BJ (cell line): ENCODE results near the gene SLC41A1. TPM values are rescaled to one million over a fixed set of nuclear protein-coding genes. Genes with fewer than 3 reads are reported as not detected.

Source experiments
- CTCF ChIA-PET: fragments of 350-600 bp; formaldehyde crosslinking; extraction: SDS; loops from one replicate; lab custom pipeline; 2021; ENCODE audit warnings: antibody characterized with exemption, inconsistent platforms; lab: Yijun Ruan, JAX
- POLR2A ChIA-PET: fragments of 300-600 bp; sonication (Branson Sonifier 250); formaldehyde crosslinking; extraction: SDS; loops from one replicate; lab custom pipeline; 2021; ENCODE audit warnings: antibody characterized with exemption; lab: Charles Lee
- DNase-seq: peaks from one replicate; pipeline ENCODE4 v3.0.0-alpha.2; 2011; ENCODE audit warnings: low read depth
- H3K27me3 ChIP-seq: 2 replicates; pipeline ENCODE4 v1.6.0; 2011; ENCODE audit warnings: low read length; ENCODE audit not compliant: control insufficient read depth, insufficient read depth
- H3K36me3 ChIP-seq: 2 replicates; pipeline ENCODE4 v1.5.1; 2011; ENCODE audit warnings: low read length; ENCODE audit not compliant: control insufficient read depth, insufficient read depth
- H3K4me3 ChIP-seq: 2 replicates; pipeline ENCODE4 v1.5.1; 2011; ENCODE audit warnings: low read depth, mild to moderate bottlenecking, control low read depth, low read length
- CTCF ChIP-seq: IDR thresholded peaks from 2 replicates; pipeline ENCODE4 v1.5.1; 2011; ENCODE audit warnings: low read depth, mild to moderate bottlenecking, control low read depth, inconsistent platforms, low read length, moderate library complexity; ENCODE audit not compliant: insufficient read depth
- polyA plus RNA-seq: library from polyadenylated mRNA; depleted of rRNA; stranded (reverse); fragments of >200 nt; gene quantifications from 2 replicates; pipeline ENCODE4 v1.2.3, GENCODE V29; 2011

SLC41A1 gene
- polyA plus RNA-seq, 1 experiment: 29.4 TPM

DNA sequence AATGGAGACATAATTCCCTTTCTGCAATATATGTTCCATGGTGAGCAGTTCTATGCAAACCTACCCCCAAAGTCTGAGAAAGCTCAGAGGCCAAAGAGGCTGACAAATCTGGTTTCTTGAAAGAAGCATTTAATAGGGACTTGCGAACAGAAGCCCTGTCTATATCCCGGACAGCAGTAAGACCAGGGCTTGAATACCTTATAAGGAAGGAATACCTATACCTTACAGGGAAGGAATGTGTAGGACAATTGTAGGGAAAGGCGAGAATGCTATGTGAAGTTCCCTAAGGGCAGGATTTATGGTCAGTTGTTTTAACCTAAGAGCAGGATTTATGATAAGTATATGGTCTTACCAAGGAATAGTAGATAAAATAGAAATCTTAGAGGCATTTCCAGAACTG, 5.0 kb upstream of the SLC41A1 start:
- CTCF ChIA-PET: interaction anchor here (1.8 kb wide), 1 partner anchor 159 kb away, joined by 5 read pairs; no protein-coding TSS in a partner anchor
- Histone ChIP-seq H3K4me3 (no peak overlapping the region), H3K36me3 (no peaks in the 10 kb centered on the region), H3K27me3 (no peaks in the 10 kb centered on the region)
- no peak for TF ChIP-seq CTCF
- POLR2A ChIA-PET: no interaction called here
- DNase-seq: no peak

DNA sequence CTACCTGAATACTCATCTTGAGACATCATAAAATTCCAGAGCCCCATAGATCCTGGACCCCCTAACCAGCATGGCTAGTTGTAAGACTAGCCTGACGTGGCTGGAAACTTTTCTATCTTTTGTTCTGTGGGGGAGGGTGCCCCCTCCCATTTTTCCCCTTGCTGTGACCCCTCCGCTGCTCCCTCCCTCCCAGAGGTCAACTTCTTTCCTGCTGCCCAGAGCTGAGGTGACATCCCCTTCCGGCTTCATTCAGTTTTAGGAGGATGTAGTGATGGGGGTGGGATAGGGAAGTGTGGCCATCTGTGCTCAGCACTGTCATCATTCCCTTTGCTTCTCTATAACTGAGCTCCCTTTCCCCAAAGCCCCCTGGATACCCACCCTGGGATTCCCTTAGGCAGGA, 4.4 kb upstream of the SLC41A1 start:
- Histone ChIP-seq H3K36me3 (no peaks in the 10 kb centered on the region), H3K4me3 (no peak overlapping the region), H3K27me3 (no peaks in the 10 kb centered on the region)
- TF ChIP-seq CTCF: no peak
- POLR2A ChIA-PET: no interaction called here
- DNase-seq: no peak
- CTCF ChIA-PET: interaction anchor here (0.8 to 1.8 kb wide), 3 partner anchors 9 to 160 kb away, joined by 3 to 5 read pairs (median 3); no protein-coding TSS in a partner anchor

- Histone ChIP-seq H3K4me3 (peak overlapping the region; percentile 88), H3K27me3 (no peaks in the 10 kb centered on the region), H3K36me3 (peaks cover 5% of the 10 kb centered on the region; the same call in 1 of the 2 replicates)
- TF ChIP-seq CTCF: no peak
- DNase-seq: no peak
- ChIA-PET POLR2A (no interaction called here), CTCF (interaction anchor here (0.9 to 2.1 kb wide), 2 partner anchors 12 to 22 kb away, joined by 3 to 9 read pairs; no protein-coding TSS in a partner anchor)
Observed at GRCh38 chr1:205813755-205814058, 709 bp upstream of the SLC41A1 start.

GRCh38 chr1:205812271-205812877, 624 bp downstream of the SLC41A1 start:
- CTCF ChIA-PET: interaction anchor here (0.8 to 1.7 kb wide), 3 partner anchors 20 to 153 kb away, joined by 5 to 9 read pairs (median 6); no protein-coding TSS in a partner anchor
- Histone ChIP-seq H3K4me3 (peak overlapping the region; percentile 88), H3K36me3 (peaks cover 7% of the 10 kb centered on the region; the same call in 1 of the 2 replicates), H3K27me3 (no peaks in the 10 kb centered on the region)
- no peak for DNase-seq
- TF ChIP-seq CTCF: no peak
- POLR2A ChIA-PET: no interaction called here

GRCh38 chr1:205811660-205812059, 1.3 kb downstream of the SLC41A1 start:
- Histone ChIP-seq H3K36me3 (peaks cover 7% of the 10 kb centered on the region; the same call in 1 of the 2 replicates), H3K27me3 (no peaks in the 10 kb centered on the region), H3K4me3 (peak overlapping the region; percentile 88)
- CTCF ChIA-PET: interaction anchor here (0.8 to 3.6 kb wide), 5 partner anchors 20 to 172 kb away, joined by 4 to 13 read pairs (median 6); no protein-coding TSS in a partner anchor
- no peak for DNase-seq
- no peak for TF ChIP-seq CTCF
- POLR2A ChIA-PET: no interaction called here
